Chondrocyte (in vitro differentiated cells): ENCODE data around the gene ADIRF. TPM values are rescaled to one million over a fixed set of nuclear protein-coding genes. Genes with fewer than 3 reads are reported as not detected.

Experiments
- DNase-seq: peaks from one replicate; pipeline ENCODE4 v3.0.0; 2021; ENCODE audit warnings: mixed read lengths, low spot score
- H3K27ac Mint-ChIP-seq: one replicate; pipeline ENCODE4 v1.8.0; 2021; ENCODE audit warnings: mild to moderate bottlenecking, moderate library complexity, mixed read lengths; ENCODE audit not compliant: unreplicated experiment
- H3K27me3 Mint-ChIP-seq: 2 replicates; pipeline ENCODE4 v1.8.0; 2021; ENCODE audit warnings: low read depth, mixed read lengths
- H3K36me3 Mint-ChIP-seq: 2 replicates; pipeline ENCODE4 v1.8.0; 2021; ENCODE audit warnings: low read depth, mixed read lengths
- H3K4me1 Mint-ChIP-seq: 2 replicates; pipeline ENCODE4 v1.8.0; 2021; ENCODE audit warnings: low read depth, mild to moderate bottlenecking, mixed read lengths
- H3K4me3 Mint-ChIP-seq: one replicate; pipeline ENCODE4 v1.8.0; 2021; ENCODE audit warnings: mild to moderate bottlenecking, moderate library complexity, mixed read lengths; ENCODE audit not compliant: unreplicated experiment
- H3K9me3 Mint-ChIP-seq: 2 replicates; pipeline ENCODE4 v1.8.0; 2021; ENCODE audit warnings: low read depth, mixed read lengths
- total RNA-seq: library from RNA; stranded (reverse); gene quantifications from 3 replicates; pipeline ENCODE4 v1.2.1, GENCODE V29; 2021
- TF ChIP-seq, protein P1 (sequence below): fragments of 200-600 bp; sonication (generic); IDR thresholded peaks from 2 replicates; pipeline ENCODE4 v1.5.0; 2021; ENCODE audit warnings: antibody characterized with exemption, mild to moderate bottlenecking, moderate library complexity

ADIRF gene
- total RNA-seq, 1 donor from 2014 or later = 0.65 TPM

DNA sequence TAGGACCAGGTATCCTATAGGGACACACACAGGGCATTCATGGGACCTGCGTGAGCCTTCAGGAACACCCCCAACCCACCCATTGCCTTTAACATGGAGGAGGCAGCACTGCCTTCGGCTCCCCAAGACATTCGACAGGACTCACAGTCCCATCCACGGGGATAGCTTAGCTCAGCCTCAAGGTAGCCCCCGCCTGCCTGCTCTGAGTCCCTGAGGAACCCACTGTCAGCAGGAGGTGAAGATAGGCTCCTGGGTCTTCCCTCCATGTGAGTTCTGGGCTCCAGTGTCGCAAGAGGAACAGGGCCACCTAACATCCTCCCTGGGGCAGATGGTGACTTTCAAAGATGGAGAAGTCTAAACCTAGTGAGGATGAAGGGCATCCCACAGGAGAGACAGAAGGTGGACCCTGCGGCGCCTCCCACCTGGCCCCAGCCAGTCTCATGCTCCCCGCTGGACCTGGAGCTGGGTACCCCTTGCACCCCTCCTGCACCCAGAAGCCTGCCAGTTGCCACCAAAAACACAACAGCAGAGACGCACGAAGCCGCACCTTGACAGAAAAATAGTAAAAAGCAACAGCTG, 4.9 kb upstream of the ADIRF start:
- peak; percentile 72 for DNase-seq
- no peak overlapping the region for H3K4me3 Mint-ChIP-seq
- no peaks in the 10 kb centered on the region for H3K27me3 Mint-ChIP-seq
- H3K27ac Mint-ChIP-seq = no peak overlapping the region
- H3K9me3 Mint-ChIP-seq = no peaks in the 10 kb centered on the region
- H3K36me3 Mint-ChIP-seq = no peaks in the 10 kb centered on the region
- H3K4me1 Mint-ChIP-seq = peaks cover 22% of the 10 kb centered on the region
- TF ChIP-seq, protein P1, sequence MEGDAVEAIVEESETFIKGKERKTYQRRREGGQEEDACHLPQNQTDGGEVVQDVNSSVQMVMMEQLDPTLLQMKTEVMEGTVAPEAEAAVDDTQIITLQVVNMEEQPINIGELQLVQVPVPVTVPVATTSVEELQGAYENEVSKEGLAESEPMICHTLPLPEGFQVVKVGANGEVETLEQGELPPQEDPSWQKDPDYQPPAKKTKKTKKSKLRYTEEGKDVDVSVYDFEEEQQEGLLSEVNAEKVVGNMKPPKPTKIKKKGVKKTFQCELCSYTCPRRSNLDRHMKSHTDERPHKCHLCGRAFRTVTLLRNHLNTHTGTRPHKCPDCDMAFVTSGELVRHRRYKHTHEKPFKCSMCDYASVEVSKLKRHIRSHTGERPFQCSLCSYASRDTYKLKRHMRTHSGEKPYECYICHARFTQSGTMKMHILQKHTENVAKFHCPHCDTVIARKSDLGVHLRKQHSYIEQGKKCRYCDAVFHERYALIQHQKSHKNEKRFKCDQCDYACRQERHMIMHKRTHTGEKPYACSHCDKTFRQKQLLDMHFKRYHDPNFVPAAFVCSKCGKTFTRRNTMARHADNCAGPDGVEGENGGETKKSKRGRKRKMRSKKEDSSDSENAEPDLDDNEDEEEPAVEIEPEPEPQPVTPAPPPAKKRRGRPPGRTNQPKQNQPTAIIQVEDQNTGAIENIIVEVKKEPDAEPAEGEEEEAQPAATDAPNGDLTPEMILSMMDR = no peak

DNA sequence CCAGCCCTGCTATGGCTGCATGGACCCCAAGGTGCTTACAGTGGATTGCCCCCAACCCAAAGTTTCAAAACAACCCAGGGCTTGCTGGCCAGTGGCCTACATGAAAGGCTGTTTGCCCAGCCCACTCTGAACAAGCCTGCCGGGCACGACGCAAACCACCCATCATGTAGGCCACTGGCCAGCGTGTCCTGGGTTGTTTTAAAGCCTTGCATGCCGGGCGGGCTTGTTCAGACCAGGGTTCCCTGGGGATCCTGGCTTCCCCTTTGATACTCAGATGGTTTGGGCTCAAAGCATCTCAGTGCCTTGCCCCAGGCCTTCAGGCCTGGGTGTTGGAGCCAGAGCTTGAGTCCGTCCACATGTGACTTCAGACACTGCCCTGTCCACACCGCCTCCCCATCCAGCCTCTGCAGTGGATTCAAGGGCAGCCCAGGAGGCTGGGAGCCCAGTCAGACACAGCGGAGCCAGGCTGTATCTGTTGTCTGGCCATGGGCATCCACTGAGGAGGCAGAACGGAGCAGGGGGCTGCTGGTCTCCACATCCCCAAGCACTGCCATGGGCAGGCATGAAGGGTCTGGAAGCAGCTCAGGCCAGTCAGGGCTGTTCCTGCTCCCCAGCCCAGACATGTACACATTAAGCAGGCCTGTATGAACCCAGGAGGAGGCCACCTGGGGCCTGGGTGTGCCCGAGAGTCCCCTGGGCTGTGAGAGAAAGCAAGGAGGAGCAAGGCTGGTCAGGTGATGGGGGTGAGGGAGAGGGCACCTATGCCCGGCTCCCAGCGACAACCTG, 4.0 kb upstream of the ADIRF start:
- TF ChIP-seq, protein P1 = no peak
- peaks cover 19% of the 10 kb centered on the region for H3K4me1 Mint-ChIP-seq
- peak; percentile 72 for DNase-seq
- no peak overlapping the region for H3K4me3 Mint-ChIP-seq
- H3K36me3 Mint-ChIP-seq = no peaks in the 10 kb centered on the region
- no peak overlapping the region for H3K27ac Mint-ChIP-seq
- H3K27me3 Mint-ChIP-seq = no peaks in the 10 kb centered on the region
- no peaks in the 10 kb centered on the region for H3K9me3 Mint-ChIP-seq

DNA sequence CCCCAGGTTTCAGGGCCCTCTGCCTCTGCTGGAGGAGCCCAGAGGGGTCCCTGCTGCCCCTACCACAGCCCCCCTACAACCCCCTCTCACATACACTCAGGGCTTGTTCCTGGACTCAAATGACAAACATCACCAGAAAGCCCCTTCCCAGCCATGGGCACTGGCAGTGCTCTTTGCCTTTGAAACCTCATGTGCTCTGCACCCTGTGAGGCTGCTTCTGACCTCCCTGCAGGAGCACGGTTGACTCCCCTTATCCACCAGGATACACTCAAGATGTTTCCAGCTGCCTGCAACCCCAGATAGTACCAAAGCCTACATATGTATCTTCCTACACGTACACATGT, 3.5 kb upstream of the ADIRF start:
- no peak for DNase-seq
- Mint-ChIP-seq H3K9me3 (no peaks in the 10 kb centered on the region), H3K27ac (no peak overlapping the region), H3K4me1 (peaks cover 21% of the 10 kb centered on the region), H3K27me3 (no peaks in the 10 kb centered on the region), H3K36me3 (no peaks in the 10 kb centered on the region), H3K4me3 (no peak overlapping the region)
- TF ChIP-seq, protein P1 = no peak

DNA sequence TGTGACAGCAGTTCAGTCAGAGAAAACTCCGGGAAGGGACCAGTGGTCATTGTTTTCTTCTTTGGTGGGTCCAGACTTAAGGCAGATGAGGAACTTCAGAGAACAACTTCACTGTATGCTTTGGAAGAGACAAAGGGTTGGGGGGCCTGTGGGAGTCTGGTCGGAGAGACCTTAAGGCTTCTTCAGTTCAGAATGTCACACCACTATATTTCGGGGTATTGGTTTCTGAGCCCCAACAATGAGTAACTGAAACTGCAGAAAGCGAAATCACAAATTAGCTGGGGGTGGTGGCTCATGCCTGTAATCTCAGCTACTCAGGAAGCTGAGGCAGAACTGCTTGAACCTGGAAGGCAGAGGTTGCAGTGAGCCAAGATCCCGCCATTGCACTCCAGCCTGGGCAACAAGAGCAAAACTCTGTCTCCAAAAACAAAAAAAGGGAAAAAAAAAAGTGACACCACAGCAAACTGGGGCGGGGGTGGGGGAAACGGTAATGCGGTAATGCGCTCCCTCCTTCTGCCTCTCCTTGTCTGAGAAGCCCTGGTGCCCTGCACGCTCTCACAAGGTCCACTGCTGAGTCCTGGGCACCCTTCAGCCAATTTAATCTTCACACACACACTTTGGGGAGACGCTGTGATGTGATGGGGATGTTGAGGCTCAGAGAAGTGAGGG, 2.2 kb upstream of the ADIRF start:
- peak overlapping the region; percentile 74 for H3K27ac Mint-ChIP-seq

DNA sequence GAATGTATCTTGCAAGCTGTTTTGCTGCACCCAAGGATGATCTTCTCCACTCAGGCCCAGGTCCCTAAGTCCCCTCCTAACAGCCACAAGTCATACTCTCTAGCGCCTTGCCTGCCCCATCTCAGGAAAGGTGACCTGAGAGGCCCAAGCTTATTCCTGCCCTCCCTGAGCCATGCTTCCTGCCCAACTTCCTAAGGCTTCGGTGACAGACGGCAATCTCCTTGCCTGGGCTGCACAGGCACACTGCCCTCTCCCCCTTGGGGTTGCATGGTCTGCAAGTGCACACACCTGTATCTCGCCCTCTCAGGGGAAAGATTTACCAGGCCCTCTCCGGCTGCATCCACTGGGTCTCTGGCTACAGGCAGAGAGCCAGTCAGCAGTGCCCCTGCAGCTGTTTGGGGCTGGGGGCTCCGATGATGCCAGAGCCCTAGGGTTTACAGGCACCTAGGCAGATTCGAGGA, 771 bp upstream of the ADIRF start:
- no peak overlapping the region for H3K4me3 Mint-ChIP-seq
- H3K27me3 Mint-ChIP-seq = no peaks in the 10 kb centered on the region
- H3K36me3 Mint-ChIP-seq = no peaks in the 10 kb centered on the region
- H3K27ac Mint-ChIP-seq = no peak overlapping the region
- DNase-seq = peak; percentile 68
- TF ChIP-seq, protein P1 = no peak
- no peaks in the 10 kb centered on the region for H3K9me3 Mint-ChIP-seq
- peaks cover 38% of the 10 kb centered on the region for H3K4me1 Mint-ChIP-seq

More for the DNA sequence above, 2.2 kb upstream of the ADIRF start:
- Mint-ChIP-seq H3K4me3 (no peak overlapping the region), H3K27me3 (no peaks in the 10 kb centered on the region), H3K4me1 (peaks cover 28% of the 10 kb centered on the region), H3K9me3 (no peaks in the 10 kb centered on the region), H3K36me3 (no peaks in the 10 kb centered on the region)
- TF ChIP-seq, protein P1 = no peak
- DNase-seq = no peak
